HFFc6 (cell line): ENCODE data around the gene MEI1. TPM values are rescaled to one million over a fixed set of nuclear protein-coding genes. Genes with fewer than 3 reads are reported as not detected.
A peak's percentile ranks its signal among the peaks of the same experiment; 100 is the strongest.
"Not testable (repeated sequence)": the region's sequence is repeated elsewhere in the genome, so short reads cannot be mapped to it uniquely, and the experiment has no call there.

Source experiments
- DNase-seq: peaks from one replicate; pipeline ENCODE4 v3.0.0-alpha.2; 2018
- H3K27ac Mint-ChIP-seq: 2 replicates; pipeline ENCODE4 v1.8.0; 2020; ENCODE audit warnings: mild to moderate bottlenecking, mixed read lengths
- H3K27me3 Mint-ChIP-seq: 2 replicates; pipeline ENCODE4 v1.8.0; 2021; ENCODE audit warnings: mild to moderate bottlenecking, moderate library complexity, mixed read lengths; ENCODE audit not compliant: insufficient read depth
- H3K36me3 Mint-ChIP-seq: 2 replicates; pipeline ENCODE4 v1.8.0; 2021; ENCODE audit warnings: low read depth, mixed read lengths
- H3K4me1 Mint-ChIP-seq: 2 replicates; pipeline ENCODE4 v1.8.0; 2020; ENCODE audit warnings: low read depth, mixed read lengths
- H3K4me3 Mint-ChIP-seq: 2 replicates; pipeline ENCODE4 v1.8.0; 2020; ENCODE audit warnings: mild to moderate bottlenecking, moderate library complexity, mixed read lengths
- H3K9me3 Mint-ChIP-seq: 2 replicates; pipeline ENCODE4 v1.8.0; 2020; ENCODE audit warnings: mild to moderate bottlenecking, mixed read lengths
- CTCF ChIP-seq: fragments of 200-600 bp; sonication (generic); IDR thresholded peaks from 2 replicates; pipeline ENCODE4 v1.5.0; 2021; ENCODE audit warnings: antibody characterized with exemption, mild to moderate bottlenecking
- total RNA-seq, 6 experiments: library from RNA; stranded (reverse); fragmentation: NEBNext Ultra II Directional; extraction: Animal tissue kit (Norgen Biotek cat#: 25700); gene quantifications; 2 replicates in 1 of 6; 3 replicates in 5 of 6; pipeline ENCODE4 v1.2.3, GENCODE V29; 2021

MEI1 gene
- total RNA-seq, 6 experiments from 2014 or later, result 0.24 to 0.53 (median 0.34) TPM; not detected in 2

GRCh38 chr22:41683052-41683451 lies 16.3 kb upstream of the MEI1 start:
- H3K9me3 Mint-ChIP-seq, result no peaks in the 10 kb centered on the region
- no peak for DNase-seq
- peaks cover 38% of the 10 kb centered on the region for H3K36me3 Mint-ChIP-seq

GRCh38 chr22:41683616-41684015 lies 15.7 kb upstream of the MEI1 start:
- TF ChIP-seq CTCF, result no peak
- Mint-ChIP-seq H3K36me3 (peaks cover 33% of the 10 kb centered on the region), H3K27ac (peak overlapping the region; percentile 98), H3K9me3 (no peaks in the 10 kb centered on the region), H3K4me1 (peaks cover 32% of the 10 kb centered on the region), H3K27me3 (no peaks in the 10 kb centered on the region), H3K4me3 (peak overlapping the region; percentile 96)
- DNase-seq, result peak; percentile 82

More at GRCh38 chr22:41683052-41683451, 16.3 kb upstream of the MEI1 start:
- H3K4me1 Mint-ChIP-seq, result peaks cover 32% of the 10 kb centered on the region
- peak overlapping the region; percentile 96 for H3K4me3 Mint-ChIP-seq
- H3K27me3 Mint-ChIP-seq, result no peaks in the 10 kb centered on the region
- peak overlapping the region; percentile 98 for H3K27ac Mint-ChIP-seq
- TF ChIP-seq CTCF, result no peak

GRCh38 chr22:41684194-41684593 lies 15.1 kb upstream of the MEI1 start:
- DNase-seq, result no peak
- Mint-ChIP-seq H3K27me3 (no peaks in the 10 kb centered on the region; the same call in 1 of the 2 replicates), H3K27ac (peak overlapping the region; percentile 98), H3K9me3 (no peaks in the 10 kb centered on the region), H3K36me3 (peaks cover 32% of the 10 kb centered on the region), H3K4me3 (peak overlapping the region; percentile 73), H3K4me1 (peaks cover 32% of the 10 kb centered on the region)
- TF ChIP-seq CTCF, result no peak

- not testable (repeated sequence) for H3K9me3 Mint-ChIP-seq, H3K27me3 Mint-ChIP-seq, DNase-seq
- Mint-ChIP-seq H3K27ac (peak overlapping the region; percentile 92), H3K4me3 (peak overlapping the region; percentile 96), H3K36me3 (peaks cover 22% of the 10 kb centered on the region), H3K4me1 (peaks cover 38% of the 10 kb centered on the region)
These were observed 12.4 kb upstream of the MEI1 start for GRCh38 chr22:41686890-41687289.

- no peak for DNase-seq
- peaks cover 37% of the 10 kb centered on the region for H3K4me1 Mint-ChIP-seq
- H3K9me3 Mint-ChIP-seq, result no peaks in the 10 kb centered on the region
- TF ChIP-seq CTCF, result no peak
- peak overlapping the region; percentile 92 for H3K27ac Mint-ChIP-seq
- peak overlapping the region; percentile 96 for H3K4me3 Mint-ChIP-seq
- peaks cover 17% of the 10 kb centered on the region; the same call in 1 of the 2 replicates for H3K36me3 Mint-ChIP-seq
- no peaks in the 10 kb centered on the region; the same call in 1 of the 2 replicates for H3K27me3 Mint-ChIP-seq
These were observed 11.4 kb upstream of the MEI1 start for GRCh38 chr22:41687901-41688364.

- H3K9me3 Mint-ChIP-seq, result no peaks in the 10 kb centered on the region
- no peaks in the 10 kb centered on the region; the same call in 1 of the 2 replicates for H3K27me3 Mint-ChIP-seq
- peak within 1 kb of the TSS; percentile 96 for H3K4me3 Mint-ChIP-seq
- peaks cover 30% of the 10 kb centered on the region for H3K4me1 Mint-ChIP-seq
- peak within 1 kb of the TSS; percentile 92 for H3K27ac Mint-ChIP-seq
- peak; percentile 89 for DNase-seq
- 0 out of 2 replicates have a peak, but pooled peaks have one; percentile 6 for TF ChIP-seq CTCF
- H3K36me3 Mint-ChIP-seq, result peaks cover 16% of the 10 kb centered on the region; the same call in 1 of the 2 replicates
These were observed 10.7 kb upstream of the MEI1 start, which contains the start of gene SNU13 for GRCh38 chr22:41688365-41689211. Gene SNU13 (minus strand): TSS chr22:41688867. CDS start chr22:41688796, 71 bp downstream.
